Colonic mucosa (tissue), 4 donors: ENCODE data around the gene FRAT1. TPM values are rescaled to one million over a fixed set of nuclear protein-coding genes. Genes with fewer than 3 reads are reported as not detected.

Experiments
- DNase-seq: peaks from one replicate; pipeline ENCODE4 v3.0.0-alpha.2; 2020
- H3K27ac ChIP-seq: fragments of 200-600 bp; one replicate; pipeline ENCODE4 v1.8.0; 2021
- H3K27me3 ChIP-seq: fragments of 200-600 bp; one replicate; pipeline ENCODE4 v1.8.0; 2021
- H3K36me3 ChIP-seq: fragments of 200-600 bp; one replicate; pipeline ENCODE4 v1.8.0; 2021
- H3K4me1 ChIP-seq: fragments of 200-600 bp; one replicate; pipeline ENCODE4 v1.8.0; 2021; ENCODE audit warnings: mild to moderate bottlenecking
- H3K4me3 ChIP-seq: fragments of 200-600 bp; one replicate; pipeline ENCODE4 v1.8.0; 2021
- H3K9ac ChIP-seq, 2 donors: one replicate each; pipeline ENCODE4 v1.7.0; 2013; ENCODE audit warnings: control low read depth in 2 of 2, low read depth in 2 of 2, low read length in 2 of 2
- H3K9me3 ChIP-seq: fragments of 200-600 bp; one replicate; pipeline ENCODE4 v1.8.0; 2021
- intact Hi-C: fragments of 100-400 bp; cut with DNase I; formaldehyde crosslinking; loops from one replicate; pipeline ENCODE4 v1.14.1; 2022
- total RNA-seq, 2 donors: library from RNA; stranded (reverse); fragmentation: NEBNext Ultra II Directional in 1 of 2; extraction: Animal tissue kit (Norgen Biotek cat#: 25700) in 1 of 2; gene quantifications; one replicate each; pipeline ENCODE4 v1.2.1, GENCODE V29; 2021
- TF ChIP-seq, protein P1 (sequence below): fragments of 200-600 bp; IDR thresholded peaks from one replicate; pipeline ENCODE4 v1.8.0; 2022; ENCODE audit warnings: antibody characterized with exemption, mild to moderate bottlenecking
- donor health status: healthy.
- donor health status: DM: no; HTN: no; CAD: no.
- donor health status: DM: no; HTN: no; CAD: no.

FRAT1 gene
- total RNA-seq, 2 donors from 2014 or later = 5.0 to 6.1 TPM

GRCh38 chr10:97314671-97315070, 4.4 kb upstream of the FRAT1 start:
- H3K27ac ChIP-seq = no peak overlapping the region
- H3K9me3 ChIP-seq = no peaks in the 10 kb centered on the region
- H3K36me3 ChIP-seq = no peaks in the 10 kb centered on the region
- H3K4me1 ChIP-seq = no peaks in the 10 kb centered on the region
- DNase-seq = no peak
- H3K4me3 ChIP-seq = no peak overlapping the region
- intact Hi-C loops = no loop called here
- H3K27me3 ChIP-seq = no peaks in the 10 kb centered on the region
- no peak overlapping the region for H3K9ac ChIP-seq
- TF ChIP-seq, protein P1, sequence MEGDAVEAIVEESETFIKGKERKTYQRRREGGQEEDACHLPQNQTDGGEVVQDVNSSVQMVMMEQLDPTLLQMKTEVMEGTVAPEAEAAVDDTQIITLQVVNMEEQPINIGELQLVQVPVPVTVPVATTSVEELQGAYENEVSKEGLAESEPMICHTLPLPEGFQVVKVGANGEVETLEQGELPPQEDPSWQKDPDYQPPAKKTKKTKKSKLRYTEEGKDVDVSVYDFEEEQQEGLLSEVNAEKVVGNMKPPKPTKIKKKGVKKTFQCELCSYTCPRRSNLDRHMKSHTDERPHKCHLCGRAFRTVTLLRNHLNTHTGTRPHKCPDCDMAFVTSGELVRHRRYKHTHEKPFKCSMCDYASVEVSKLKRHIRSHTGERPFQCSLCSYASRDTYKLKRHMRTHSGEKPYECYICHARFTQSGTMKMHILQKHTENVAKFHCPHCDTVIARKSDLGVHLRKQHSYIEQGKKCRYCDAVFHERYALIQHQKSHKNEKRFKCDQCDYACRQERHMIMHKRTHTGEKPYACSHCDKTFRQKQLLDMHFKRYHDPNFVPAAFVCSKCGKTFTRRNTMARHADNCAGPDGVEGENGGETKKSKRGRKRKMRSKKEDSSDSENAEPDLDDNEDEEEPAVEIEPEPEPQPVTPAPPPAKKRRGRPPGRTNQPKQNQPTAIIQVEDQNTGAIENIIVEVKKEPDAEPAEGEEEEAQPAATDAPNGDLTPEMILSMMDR = no peak

DNA sequence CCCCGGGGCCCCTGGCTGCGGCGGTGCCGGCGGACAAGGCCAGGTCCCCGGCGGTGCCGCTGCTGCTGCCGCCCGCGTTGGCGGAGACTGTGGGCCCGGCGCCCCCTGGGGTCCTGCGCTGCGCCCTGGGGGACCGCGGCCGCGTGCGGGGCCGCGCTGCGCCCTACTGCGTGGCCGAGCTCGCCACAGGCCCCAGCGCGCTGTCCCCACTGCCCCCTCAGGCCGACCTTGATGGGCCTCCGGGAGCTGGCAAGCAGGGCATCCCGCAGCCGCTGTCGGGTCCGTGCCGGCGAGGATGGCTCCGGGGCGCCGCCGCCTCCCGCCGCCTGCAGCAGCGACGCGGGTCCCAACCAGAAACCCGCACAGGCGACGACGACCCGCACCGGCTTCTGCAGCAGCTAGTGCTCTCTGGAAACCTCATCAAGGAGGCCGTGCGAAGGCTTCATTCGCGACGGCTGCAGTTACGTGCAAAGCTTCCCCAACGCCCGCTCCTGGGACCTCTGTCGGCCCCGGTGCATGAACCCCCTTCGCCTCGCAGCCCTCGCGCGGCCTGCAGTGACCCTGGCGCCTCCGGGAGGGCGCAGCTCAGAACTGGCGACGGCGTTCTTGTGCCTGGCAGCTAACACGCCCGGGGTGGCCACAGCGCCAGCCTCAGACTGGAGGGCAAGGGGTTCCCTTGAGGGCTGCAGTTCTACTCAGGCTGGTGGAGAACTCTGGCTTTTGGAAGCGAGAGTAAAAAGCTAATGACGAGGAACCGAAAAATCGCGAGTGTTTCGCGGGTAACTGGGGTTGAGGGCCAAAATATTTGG, 804 bp downstream of the FRAT1 start:
- H3K9ac ChIP-seq = peak overlapping the region; percentile 79 to 83
- intact Hi-C loops = no loop called here

DNA sequence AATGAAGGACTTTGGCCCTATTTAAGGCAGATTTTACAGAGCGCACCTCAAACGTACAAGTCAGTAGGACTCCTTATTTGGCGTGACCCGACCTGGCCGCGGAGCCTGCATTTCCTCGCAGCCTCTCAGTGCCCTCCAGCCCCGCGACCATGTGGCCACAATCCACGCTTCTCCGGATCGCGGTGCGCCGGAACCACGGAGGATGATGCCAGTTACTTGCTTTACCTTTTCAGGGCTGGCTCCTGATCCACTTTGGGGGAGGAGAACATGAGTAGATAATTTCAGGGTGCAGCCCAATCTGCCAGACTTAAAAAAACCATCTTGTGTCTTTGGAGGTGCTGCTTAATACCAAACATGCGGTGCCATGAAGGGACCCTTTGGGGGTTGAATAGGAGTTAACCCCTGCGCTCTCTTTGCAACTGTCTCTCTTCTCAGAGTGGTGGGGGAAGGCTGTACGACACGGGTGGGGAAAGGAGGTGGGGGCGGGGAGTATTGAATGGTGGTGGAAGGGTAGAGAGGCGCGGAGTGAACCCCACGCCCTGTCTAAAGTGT, 1.5 kb downstream of the FRAT1 start:
- Histone ChIP-seq H3K27me3 (no peaks in the 10 kb centered on the region), H3K36me3 (no peaks in the 10 kb centered on the region), H3K9ac (peak overlapping the region; percentile 79 to 83), H3K4me1 (peaks cover 3% of the 10 kb centered on the region), H3K9me3 (no peaks in the 10 kb centered on the region), H3K4me3 (peak overlapping the region; percentile 80), H3K27ac (peak overlapping the region; percentile 96)
- TF ChIP-seq, protein P1 = no peak
- intact Hi-C loops = no loop called here
- DNase-seq = peak; percentile 36

More for the DNA sequence above, 804 bp downstream of the FRAT1 start:
- TF ChIP-seq, protein P1 = no peak
- H3K4me1 ChIP-seq = peaks cover 3% of the 10 kb centered on the region
- no peaks in the 10 kb centered on the region for H3K36me3 ChIP-seq
- H3K9me3 ChIP-seq = no peaks in the 10 kb centered on the region
- peak overlapping the region; percentile 96 for H3K27ac ChIP-seq
- H3K4me3 ChIP-seq = peak overlapping the region; percentile 80
- DNase-seq = peak; percentile 69
- H3K27me3 ChIP-seq = no peaks in the 10 kb centered on the region

GRCh38 chr10:97321032-97321803, 2.1 kb downstream of the FRAT1 start:
- H3K4me3 ChIP-seq = peak overlapping the region; percentile 80
- H3K4me1 ChIP-seq = peaks cover 3% of the 10 kb centered on the region
- H3K9ac ChIP-seq = peak overlapping the region; percentile 64 to 83
- H3K27me3 ChIP-seq = no peaks in the 10 kb centered on the region
- peak; percentile 45 for DNase-seq
- H3K27ac ChIP-seq = no peak overlapping the region
- TF ChIP-seq, protein P1 = no peak
- no peaks in the 10 kb centered on the region for H3K9me3 ChIP-seq
- H3K36me3 ChIP-seq = no peaks in the 10 kb centered on the region
- intact Hi-C loops = no loop called here

DNA sequence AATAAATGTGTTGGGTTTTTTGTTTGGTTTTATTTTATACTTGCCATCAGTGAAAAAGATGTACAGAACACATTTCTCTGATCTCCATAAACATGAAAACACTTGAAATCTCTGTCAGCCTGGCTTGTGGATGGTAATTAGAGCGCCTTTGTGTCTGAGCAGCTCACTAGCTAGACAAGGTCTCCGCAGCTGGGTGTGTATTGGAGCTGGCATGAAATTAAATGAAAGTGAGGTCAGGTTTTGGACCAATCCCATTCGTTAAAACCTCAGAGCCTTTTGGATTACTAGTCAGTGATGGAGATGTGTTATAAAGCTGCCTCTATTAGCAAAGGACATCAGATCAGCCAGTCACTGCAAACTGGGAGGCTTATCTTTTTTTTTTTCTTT, 2.7 kb downstream of the FRAT1 start:
- Histone ChIP-seq H3K27ac (no peak overlapping the region), H3K4me3 (no peak overlapping the region), H3K9ac (no peak overlapping the region), H3K36me3 (no peaks in the 10 kb centered on the region), H3K27me3 (no peaks in the 10 kb centered on the region), H3K4me1 (peaks cover 3% of the 10 kb centered on the region), H3K9me3 (no peaks in the 10 kb centered on the region)
- DNase-seq = no peak
- intact Hi-C loops = no loop called here
- TF ChIP-seq, protein P1 = no peak
